Keratinocyte (primary cell): ENCODE measurements around the gene PHACTR1. TPM values are rescaled to one million over a fixed set of nuclear protein-coding genes. Genes with fewer than 3 reads are reported as not detected.

Source experiments
- DNase-seq: peaks from one replicate; pipeline ENCODE4 v3.0.0-alpha.2; 2011; ENCODE audit warnings: low read depth, missing footprints, low spot score
- FAIRE-seq: peaks from 2 replicates; lab custom pipeline; 2011; peaks lifted over from hg19 to GRCh38; lab: Jason Lieb, UNC
- H2AFZ ChIP-seq: 2 replicates; pipeline ENCODE4 v1.6.0; 2012; ENCODE audit warnings: low read length, control low read depth, inconsistent platforms; ENCODE audit not compliant: control insufficient read depth
- H3K27ac ChIP-seq: 2 replicates; pipeline ENCODE4 v1.5.1; 2011; ENCODE audit warnings: low read length; ENCODE audit not compliant: control insufficient read depth, insufficient read depth
- H3K27me3 ChIP-seq: 3 replicates; pipeline ENCODE4 v1.6.0; 2011; ENCODE audit warnings: low read length; ENCODE audit not compliant: control insufficient read depth, insufficient read depth; ENCODE audit errors: extremely low read depth
- H3K36me3 ChIP-seq, 2 experiments: 2 replicates in 1 of 2; 3 replicates in 1 of 2; pipeline ENCODE4 v1.5.1; 2011; ENCODE audit warnings: low read length in 2 of 2, mild to moderate bottlenecking in 1 of 2; ENCODE audit not compliant: control insufficient read depth in 2 of 2, insufficient read depth in 2 of 2; ENCODE audit errors: extremely low read depth in 1 of 2
- H3K4me1 ChIP-seq: 3 replicates; pipeline ENCODE4 v1.5.1; 2011; ENCODE audit warnings: low read length; ENCODE audit not compliant: control insufficient read depth, insufficient read depth; ENCODE audit errors: extremely low read depth
- H3K4me2 ChIP-seq: 3 replicates; pipeline ENCODE4 v1.6.0; 2011; ENCODE audit warnings: low read depth, low read length; ENCODE audit not compliant: control insufficient read depth, insufficient read depth; ENCODE audit errors: extremely low read depth
- H3K4me3 ChIP-seq, 3 experiments: fragments of 200-600 bp in 1 of 3; sonication (generic) in 1 of 3; 2 replicates in 2 of 3; 3 replicates in 1 of 3; pipeline ENCODE4 v1.5.1; 2011 to 2016; ENCODE audit warnings: low read length in 3 of 3, mild to moderate bottlenecking in 3 of 3, control low read depth in 2 of 3, inconsistent platforms in 1 of 3, low read depth in 1 of 3, mixed read lengths in 1 of 3, mixed run types in 1 of 3, moderate library complexity in 1 of 3; ENCODE audit not compliant: control insufficient read depth in 2 of 3, insufficient read depth in 2 of 3; ENCODE audit errors: extremely low read depth in 1 of 3
- H3K79me2 ChIP-seq: 2 replicates; pipeline ENCODE4 v1.6.0; 2012; ENCODE audit warnings: low read length; ENCODE audit not compliant: control insufficient read depth, insufficient read depth
- H3K9ac ChIP-seq: 3 replicates; pipeline ENCODE4 v1.6.0; 2011; ENCODE audit warnings: low read length; ENCODE audit not compliant: control insufficient read depth, insufficient read depth; ENCODE audit errors: extremely low read depth
- H3K9me1 ChIP-seq: 3 replicates; pipeline ENCODE4 v1.6.0; 2011; ENCODE audit warnings: low read length; ENCODE audit not compliant: control insufficient read depth, insufficient read depth; ENCODE audit errors: extremely low read depth
- H3K9me3 ChIP-seq: 2 replicates; pipeline ENCODE4 v1.5.1; 2012; ENCODE audit warnings: low read depth, low read length; ENCODE audit not compliant: control insufficient read depth
- H4K20me1 ChIP-seq: 3 replicates; pipeline ENCODE4 v1.6.0; 2011; ENCODE audit warnings: low read length; ENCODE audit not compliant: control insufficient read depth, insufficient read depth; ENCODE audit errors: extremely low read depth
- EZH2 ChIP-seq: IDR thresholded peaks from one replicate; pipeline ENCODE4 v1.6.1; 2012; ENCODE audit warnings: inconsistent platforms, mild to moderate bottlenecking, low read length, moderate library complexity
- dilution Hi-C: fragments of 300-500 bp; cut with MboI; formaldehyde crosslinking; loops from one replicate; pipeline ENCODE4 v1.7.0; 2020; ENCODE audit warnings: low sequenced_read_pairs; ENCODE audit not compliant: extremely low pct_ligation_motif_present
- polyA plus RNA-seq, 5 experiments: library from polyadenylated mRNA; depleted of rRNA in 3 of 5; stranded (reverse) in 3 of 5; stranded (forward) in 1 of 5; unstranded in 1 of 5; fragments of >200 nt; gene quantifications; 1 replicate in 1 of 5; 2 replicates in 3 of 5; 3 replicates in 1 of 5; pipeline versions ENCODE4 v1.2.1 to v1.2.3, GENCODE V29; 2011 to 2012; ENCODE audit warnings: missing spikeins in 2 of 5, low read depth in 1 of 5, low replicate concordance in 1 of 5
- TF ChIP-seq, protein P1 (sequence below), 3 experiments: IDR thresholded peaks in 1 of 3; conservative IDR thresholded peaks in 1 of 3; optimal IDR thresholded peaks in 1 of 3; 2 replicates in 2 of 3; 3 replicates in 1 of 3; pipeline versions ENCODE3 to v1.5.1; 2011; ENCODE audit warnings: low read length in 3 of 3, mild to moderate bottlenecking in 3 of 3, moderate library complexity in 2 of 3, control low read depth in 1 of 3, inconsistent platforms in 1 of 3; ENCODE audit not compliant: insufficient read depth in 2 of 3; ENCODE audit errors: extremely low read depth in 1 of 3

The PHACTR1 gene
- polyA plus RNA-seq, 1 donor (not counting 4 experiments of a cell fraction or from before 2014, with no cell fraction given), result 0.22 TPM

DNA sequence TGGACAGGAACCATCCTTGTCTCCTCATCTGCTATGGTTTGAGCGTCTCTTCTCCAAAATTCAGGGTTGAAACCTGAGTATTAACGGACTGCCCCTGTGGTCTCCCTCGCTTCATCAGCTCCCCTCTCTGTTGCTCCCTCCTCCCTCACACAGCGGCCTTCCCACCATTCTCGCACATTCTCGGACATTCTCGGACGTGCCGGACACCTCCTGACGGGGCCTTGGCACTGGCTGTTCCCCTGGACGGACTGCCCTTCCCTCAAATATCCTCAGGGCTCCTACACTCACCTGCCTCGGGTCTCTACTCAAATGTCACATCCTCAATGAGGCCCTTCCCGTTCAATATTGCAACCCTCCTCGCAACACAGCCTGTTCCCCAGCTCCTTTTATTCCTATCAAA lies 496.0 kb downstream of the PHACTR1 start:
- Histone ChIP-seq H3K36me3 (no peaks in the 10 kb centered on the region), H3K4me1 (no peaks in the 10 kb centered on the region), H3K9me1 (no peaks in the 10 kb centered on the region), H3K4me3 (no peak overlapping the region), H3K79me2 (no peaks in the 10 kb centered on the region), H3K27ac (no peak overlapping the region), H4K20me1 (no peaks in the 10 kb centered on the region), H3K9me3 (no peaks in the 10 kb centered on the region), H3K4me2 (no peak overlapping the region), H2AFZ (no peak overlapping the region), H3K9ac (no peak overlapping the region), H3K27me3 (no peaks in the 10 kb centered on the region)
- FAIRE-seq (no peak), DNase-seq (no peak)
- TF ChIP-seq, protein P1, sequence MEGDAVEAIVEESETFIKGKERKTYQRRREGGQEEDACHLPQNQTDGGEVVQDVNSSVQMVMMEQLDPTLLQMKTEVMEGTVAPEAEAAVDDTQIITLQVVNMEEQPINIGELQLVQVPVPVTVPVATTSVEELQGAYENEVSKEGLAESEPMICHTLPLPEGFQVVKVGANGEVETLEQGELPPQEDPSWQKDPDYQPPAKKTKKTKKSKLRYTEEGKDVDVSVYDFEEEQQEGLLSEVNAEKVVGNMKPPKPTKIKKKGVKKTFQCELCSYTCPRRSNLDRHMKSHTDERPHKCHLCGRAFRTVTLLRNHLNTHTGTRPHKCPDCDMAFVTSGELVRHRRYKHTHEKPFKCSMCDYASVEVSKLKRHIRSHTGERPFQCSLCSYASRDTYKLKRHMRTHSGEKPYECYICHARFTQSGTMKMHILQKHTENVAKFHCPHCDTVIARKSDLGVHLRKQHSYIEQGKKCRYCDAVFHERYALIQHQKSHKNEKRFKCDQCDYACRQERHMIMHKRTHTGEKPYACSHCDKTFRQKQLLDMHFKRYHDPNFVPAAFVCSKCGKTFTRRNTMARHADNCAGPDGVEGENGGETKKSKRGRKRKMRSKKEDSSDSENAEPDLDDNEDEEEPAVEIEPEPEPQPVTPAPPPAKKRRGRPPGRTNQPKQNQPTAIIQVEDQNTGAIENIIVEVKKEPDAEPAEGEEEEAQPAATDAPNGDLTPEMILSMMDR (optimal IDR thresholded peaks at IDR 0.05 in 1 of 3, IDR thresholded peaks at IDR 0.05 in 1 of 3, conservative IDR thresholded peaks at IDR 0.05 in 1 of 3; ENCODE audit: extremely low read depth in 1 of 3, insufficient read depth in 2 of 3, low read length in 3 of 3), result no peak
- no peak for TF ChIP-seq EZH2
- dilution Hi-C loops, result no loop called here

DNA sequence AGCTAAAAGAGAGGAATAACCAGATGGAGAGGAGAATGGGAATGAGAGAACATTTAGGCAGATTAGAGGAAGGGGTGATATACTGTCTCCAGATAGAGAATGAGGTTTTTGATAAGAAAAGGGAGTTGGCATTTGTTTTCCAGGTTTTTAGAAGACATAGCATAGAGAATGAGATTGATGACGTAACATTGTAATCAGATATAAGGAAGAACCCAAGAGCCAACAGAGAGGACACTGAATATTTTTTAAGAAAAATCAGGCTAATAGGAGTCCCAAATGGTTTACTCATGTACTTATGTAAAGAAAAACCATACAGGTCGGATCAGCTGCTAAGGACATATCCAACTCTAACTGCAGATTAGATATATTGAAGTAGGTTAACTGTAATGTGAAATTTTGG lies 498.8 kb downstream of the PHACTR1 start:
- H3K9me1 ChIP-seq, result no peaks in the 10 kb centered on the region
- dilution Hi-C loops, result no loop called here
- H4K20me1 ChIP-seq, result no peaks in the 10 kb centered on the region
- H3K36me3 ChIP-seq, result no peaks in the 10 kb centered on the region
- no peaks in the 10 kb centered on the region for H3K79me2 ChIP-seq
- no peak for TF ChIP-seq EZH2
- TF ChIP-seq, protein P1 (optimal IDR thresholded peaks at IDR 0.05 in 1 of 3, IDR thresholded peaks at IDR 0.05 in 1 of 3, conservative IDR thresholded peaks at IDR 0.05 in 1 of 3; ENCODE audit: extremely low read depth in 1 of 3, insufficient read depth in 2 of 3, low read length in 3 of 3), result no peak
- H3K4me2 ChIP-seq, result no peak overlapping the region
- H3K4me3 ChIP-seq, result no peak overlapping the region
- H3K9me3 ChIP-seq, result no peaks in the 10 kb centered on the region
- FAIRE-seq, result no peak
- no peaks in the 10 kb centered on the region for H3K4me1 ChIP-seq
- H2AFZ ChIP-seq, result no peak overlapping the region
- H3K27ac ChIP-seq, result no peak overlapping the region
- no peaks in the 10 kb centered on the region for H3K27me3 ChIP-seq
- DNase-seq, result no peak
- H3K9ac ChIP-seq, result no peak overlapping the region
